Measurements from ENCODE around the gene ADGRV1. TPM values are rescaled to one million over a fixed set of nuclear protein-coding genes. Genes with fewer than 3 reads are reported as not detected.

Gene ADGRV1
- total and polyA plus RNA-seq, 7 experiments from 2014 or later, result 0.32 to 1.1 TPM; not detected in 5

- H3K9me3 Mint-ChIP-seq, result peaks cover 0 to 10% (median 3%) of the 10 kb centered on the region in 11 donors
These were observed 42.9 kb downstream of the ADGRV1 start for GRCh38 chr5:90601468-90601867.

GRCh38 chr5:90602681-90603080 is 44.1 kb downstream of the ADGRV1 start:
- Histone ChIP-seq H3K9me3 (ENCODE audit: control insufficient read depth in 2 of 3, low read length in 3 of 3) (no peaks in the 10 kb centered on the region), H3K4me3 (ENCODE audit: low read length) (no peak overlapping the region), H3K36me3 (ENCODE audit: control insufficient read depth in 2 of 3, insufficient read depth in 3 of 3, low read length in 3 of 3) (no peaks in the 10 kb centered on the region), H3K4me1 (ENCODE audit: control insufficient read depth in 2 of 2, insufficient read depth in 2 of 2, low read length in 2 of 2) (no peaks in the 10 kb centered on the region), H3K27ac (ENCODE audit: low read depth, low read length) (no peak overlapping the region), H3K27me3 (ENCODE audit: control insufficient read depth in 2 of 2, insufficient read depth in 2 of 2, low read length in 2 of 2) (no peaks in the 10 kb centered on the region)
- Mint-ChIP-seq H3K4me3 (no peak overlapping the region), H3K36me3 (no peaks in the 10 kb centered on the region), H3K27ac (no peak overlapping the region), H3K9me3 (peaks cover 0 to 2% (median 0%) of the 10 kb centered on the region in 11 donors), H3K4me1 (no peaks in the 10 kb centered on the region), H3K27me3 (peaks cover 0 to 43% (median 23%) of the 10 kb centered on the region in 5 donors)
- intact Hi-C loops (cut with micrococcal nuclease), result no loop called here
- ATAC-seq, result no peak
- no peak for DNase-seq
- ChIA-PET CTCF (interaction anchor here (1.2 kb wide), 1 partner anchor 163 kb away, joined by 3 read pairs; no protein-coding TSS in a partner anchor), POLR2A (no interaction called here)

More at GRCh38 chr5:90601468-90601867, 42.9 kb downstream of the ADGRV1 start:
- no peaks in the 10 kb centered on the region for H3K36me3 ChIP-seq (ENCODE audit: control insufficient read depth in 2 of 3, insufficient read depth in 3 of 3, low read length in 3 of 3)
- H3K9me3 ChIP-seq (ENCODE audit: control insufficient read depth in 2 of 3, low read length in 3 of 3), result no peaks in the 10 kb centered on the region
- no peaks in the 10 kb centered on the region for H3K4me1 ChIP-seq (ENCODE audit: control insufficient read depth in 2 of 2, insufficient read depth in 2 of 2, low read length in 2 of 2)
- Mint-ChIP-seq H3K27me3 (peaks cover 0 to 42% (median 19%) of the 10 kb centered on the region in 5 donors), H3K27ac (no peak overlapping the region), H3K4me1 (no peaks in the 10 kb centered on the region), H3K4me3 (no peak overlapping the region), H3K36me3 (no peaks in the 10 kb centered on the region)
- POLR2A ChIA-PET, result no interaction called here
- DNase-seq (no peak), ATAC-seq (no peak)
- no peaks in the 10 kb centered on the region for H3K27me3 ChIP-seq (ENCODE audit: control insufficient read depth in 2 of 2, insufficient read depth in 2 of 2, low read length in 2 of 2)
- CTCF ChIA-PET, result no interaction called here
- intact Hi-C loops (cut with micrococcal nuclease), result no loop called here
- H3K27ac ChIP-seq (ENCODE audit: low read depth, low read length), result no peak overlapping the region
- H3K4me3 ChIP-seq (ENCODE audit: low read length), result no peak overlapping the region

- ATAC-seq (no peak), DNase-seq (no peak)
- ChIA-PET POLR2A (no interaction called here), CTCF (no interaction called here)
- Mint-ChIP-seq H3K27ac (no peak overlapping the region), H3K27me3 (peaks cover 3 to 56% (median 43%) of the 10 kb centered on the region in 5 donors), H3K4me3 (no peak overlapping the region), H3K36me3 (no peaks in the 10 kb centered on the region), H3K4me1 (no peaks in the 10 kb centered on the region), H3K9me3 (peaks cover 0 to 2% (median 0%) of the 10 kb centered on the region in 11 donors)
- Histone ChIP-seq H3K9me3 (ENCODE audit: control insufficient read depth in 2 of 3, low read length in 3 of 3) (no peaks in the 10 kb centered on the region), H3K27ac (ENCODE audit: low read depth, low read length) (no peak overlapping the region), H3K4me3 (ENCODE audit: low read length) (no peak overlapping the region), H3K36me3 (ENCODE audit: control insufficient read depth in 2 of 3, insufficient read depth in 3 of 3, low read length in 3 of 3) (no peaks in the 10 kb centered on the region), H3K4me1 (ENCODE audit: control insufficient read depth in 2 of 2, insufficient read depth in 2 of 2, low read length in 2 of 2) (no peaks in the 10 kb centered on the region), H3K27me3 (ENCODE audit: control insufficient read depth in 2 of 2, insufficient read depth in 2 of 2, low read length in 2 of 2) (no peaks in the 10 kb centered on the region)
- intact Hi-C loops (cut with micrococcal nuclease), result no loop called here
These were observed 47.9 kb downstream of the ADGRV1 start for GRCh38 chr5:90606539-90606938.

- intact Hi-C loops (cut with micrococcal nuclease), result no loop called here
- no peaks in the 10 kb centered on the region for H3K36me3 ChIP-seq (ENCODE audit: control insufficient read depth in 2 of 3, insufficient read depth in 3 of 3, low read length in 3 of 3)
- POLR2A ChIA-PET, result no interaction called here
- Mint-ChIP-seq H3K9me3 (peaks cover 0 to 2% (median 0%) of the 10 kb centered on the region in 11 donors), H3K4me1 (peaks cover 0 to 6% (median 0%) of the 10 kb centered on the region in 7 donors), H3K27me3 (peaks cover 3 to 33% (median 19%) of the 10 kb centered on the region in 5 donors), H3K36me3 (no peaks in the 10 kb centered on the region), H3K27ac (no peak overlapping the region), H3K4me3 (no peak overlapping the region)
- no peaks in the 10 kb centered on the region for H3K9me3 ChIP-seq (ENCODE audit: control insufficient read depth in 2 of 3, low read length in 3 of 3)
- CTCF ChIA-PET, result no interaction called here
- H3K27me3 ChIP-seq (ENCODE audit: control insufficient read depth in 2 of 2, insufficient read depth in 2 of 2, low read length in 2 of 2), result no peaks in the 10 kb centered on the region
- DNase-seq (no peak), ATAC-seq (no peak)
- H3K4me3 ChIP-seq (ENCODE audit: low read length), result no peak overlapping the region
- no peaks in the 10 kb centered on the region for H3K4me1 ChIP-seq (ENCODE audit: control insufficient read depth in 2 of 2, insufficient read depth in 2 of 2, low read length in 2 of 2)
- no peak overlapping the region for H3K27ac ChIP-seq (ENCODE audit: low read depth, low read length)
These were observed 54.3 kb downstream of the ADGRV1 start for GRCh38 chr5:90612919-90613318.

GRCh38 chr5:90613459-90613858 is 54.9 kb downstream of the ADGRV1 start:
- CTCF ChIA-PET, result interaction anchor here (0.6 kb wide), 1 partner anchor 1245 kb away, joined by 3 read pairs; no protein-coding TSS in a partner anchor
- H3K27ac Mint-ChIP-seq, result no peak overlapping the region
- no peaks in the 10 kb centered on the region for H3K27me3 ChIP-seq (ENCODE audit: control insufficient read depth in 2 of 2, insufficient read depth in 2 of 2, low read length in 2 of 2)
- H3K9me3 Mint-ChIP-seq, result peaks cover 0 to 2% (median 0%) of the 10 kb centered on the region in 11 donors
- H3K36me3 Mint-ChIP-seq, result no peaks in the 10 kb centered on the region
- POLR2A ChIA-PET, result no interaction called here
- no peaks in the 10 kb centered on the region for H3K9me3 ChIP-seq (ENCODE audit: control insufficient read depth in 2 of 3, low read length in 3 of 3)
- H3K4me3 ChIP-seq (ENCODE audit: low read length), result no peak overlapping the region
- ATAC-seq, result no peak
- no peaks in the 10 kb centered on the region for H3K4me1 ChIP-seq (ENCODE audit: control insufficient read depth in 2 of 2, insufficient read depth in 2 of 2, low read length in 2 of 2)
- no peak overlapping the region for H3K4me3 Mint-ChIP-seq
- H3K36me3 ChIP-seq (ENCODE audit: control insufficient read depth in 2 of 3, insufficient read depth in 3 of 3, low read length in 3 of 3), result no peaks in the 10 kb centered on the region
- H3K4me1 Mint-ChIP-seq, result peaks cover 0 to 6% (median 0%) of the 10 kb centered on the region in 7 donors
- H3K27me3 Mint-ChIP-seq, result peaks cover 3 to 27% (median 13%) of the 10 kb centered on the region in 5 donors
- intact Hi-C loops (cut with micrococcal nuclease), result no loop called here
- no peak for DNase-seq
- no peak overlapping the region for H3K27ac ChIP-seq (ENCODE audit: low read depth, low read length)

- H3K4me3 Mint-ChIP-seq, result no peak overlapping the region
- intact Hi-C loops (cut with micrococcal nuclease), result no loop called here
- POLR2A ChIA-PET, result no interaction called here
- CTCF ChIA-PET, result no interaction called here
- no peak for DNase-seq
- no peak overlapping the region for H3K27ac Mint-ChIP-seq
- Histone ChIP-seq H3K9me3 (ENCODE audit: control insufficient read depth in 2 of 3, low read length in 3 of 3) (no peaks in the 10 kb centered on the region), H3K27me3 (ENCODE audit: control insufficient read depth in 2 of 2, insufficient read depth in 2 of 2, low read length in 2 of 2) (no peaks in the 10 kb centered on the region), H3K4me3 (ENCODE audit: low read length) (no peak overlapping the region), H3K27ac (ENCODE audit: low read depth, low read length) (no peak overlapping the region), H3K36me3 (ENCODE audit: control insufficient read depth in 2 of 3, insufficient read depth in 3 of 3, low read length in 3 of 3) (no peaks in the 10 kb centered on the region), H3K4me1 (ENCODE audit: control insufficient read depth in 2 of 2, insufficient read depth in 2 of 2, low read length in 2 of 2) (no peaks in the 10 kb centered on the region)
- ATAC-seq, result no peak
- peaks cover 0 to 6% (median 0%) of the 10 kb centered on the region in 7 donors for H3K4me1 Mint-ChIP-seq
- H3K9me3 Mint-ChIP-seq, result peaks cover 0 to 2% (median 0%) of the 10 kb centered on the region in 11 donors
- no peaks in the 10 kb centered on the region for H3K36me3 Mint-ChIP-seq
- peaks cover 2 to 22% (median 8%) of the 10 kb centered on the region in 5 donors for H3K27me3 Mint-ChIP-seq
These were observed 55.4 kb downstream of the ADGRV1 start for GRCh38 chr5:90613918-90614504.

GRCh38 chr5:90615355-90615754 is 56.8 kb downstream of the ADGRV1 start:
- ATAC-seq, result no peak
- peaks cover 0 to 3% (median 0%) of the 10 kb centered on the region in 11 donors for H3K9me3 Mint-ChIP-seq

More at GRCh38 chr5:90615355-90615754, 56.8 kb downstream of the ADGRV1 start:
- CTCF ChIA-PET, result interaction anchor here (1.4 kb wide), 1 partner anchor 10 kb away, joined by 3 read pairs; no protein-coding TSS in a partner anchor
- no peaks in the 10 kb centered on the region for H3K27me3 ChIP-seq (ENCODE audit: control insufficient read depth in 2 of 2, insufficient read depth in 2 of 2, low read length in 2 of 2)
- Mint-ChIP-seq H3K4me1 (peaks cover 0 to 6% (median 0%) of the 10 kb centered on the region in 7 donors), H3K36me3 (no peaks in the 10 kb centered on the region), H3K4me3 (no peak overlapping the region), H3K27ac (no peak overlapping the region), H3K27me3 (peaks cover 2 to 14% (median 2%) of the 10 kb centered on the region in 5 donors)
- H3K4me3 ChIP-seq (ENCODE audit: low read length), result no peak overlapping the region
- no peaks in the 10 kb centered on the region for H3K36me3 ChIP-seq (ENCODE audit: control insufficient read depth in 2 of 3, insufficient read depth in 3 of 3, low read length in 3 of 3)
- POLR2A ChIA-PET, result no interaction called here
- DNase-seq, result no peak
- no peaks in the 10 kb centered on the region for H3K9me3 ChIP-seq (ENCODE audit: control insufficient read depth in 2 of 3, low read length in 3 of 3)
- H3K27ac ChIP-seq (ENCODE audit: low read depth, low read length), result no peak overlapping the region
- H3K4me1 ChIP-seq (ENCODE audit: control insufficient read depth in 2 of 2, insufficient read depth in 2 of 2, low read length in 2 of 2), result no peaks in the 10 kb centered on the region
- intact Hi-C loops (cut with micrococcal nuclease), result no loop called here

Data from naive thymus-derived CD4-positive, alpha-beta T cell (primary cell).